GM18907 (cell line): ENCODE results near the gene RPL13A.
"Not testable (repeated sequence)": the region's sequence is repeated elsewhere in the genome, so short reads cannot be mapped to it uniquely, and the experiment has no call there.

Experiments used
- ATAC-seq: cut with Tn5 transposase; IDR thresholded peaks from one replicate; pipeline ENCODE4 v1.9.1; 2021; ENCODE audit warnings: mild to moderate bottlenecking, moderate library complexity; ENCODE audit not compliant: unreplicated experiment

Gene RPL13A

GRCh38 chr19:49455773-49456172 is 31.6 kb upstream of the RPL13A start:
- no peak for ATAC-seq

GRCh38 chr19:49456326-49456725 is 31.1 kb upstream of the RPL13A start:
- no peak for ATAC-seq

GRCh38 chr19:49458567-49458903 is 28.9 kb upstream of the RPL13A start:
- no peak for ATAC-seq

GRCh38 chr19:49459388-49459787 is 28.0 kb upstream of the RPL13A start:
- ATAC-seq: no peak

- ATAC-seq: not testable (repeated sequence)
Measured at GRCh38 chr19:49461130-49461529, 26.3 kb upstream of the RPL13A start.

- ATAC-seq: no peak
Measured at GRCh38 chr19:49461656-49462055, 25.8 kb upstream of the RPL13A start.

GRCh38 chr19:49462492-49462891 is 24.9 kb upstream of the RPL13A start:
- no peak for ATAC-seq

- no peak for ATAC-seq
Measured at GRCh38 chr19:49463960-49464740, 23.3 kb upstream of the RPL13A start.

GRCh38 chr19:49465371-49465770 is 22.0 kb upstream of the RPL13A start:
- no peak for ATAC-seq

- no peak for ATAC-seq
Measured at GRCh38 chr19:49468199-49468598, 19.2 kb upstream of the RPL13A start.

- ATAC-seq: peak; percentile 53
Measured at GRCh38 chr19:49468746-49469447, 18.5 kb upstream of the RPL13A start.

GRCh38 chr19:49469828-49470614 is 17.4 kb upstream of the RPL13A start:
- peak; percentile 48 for ATAC-seq

- ATAC-seq: no peak
Measured at GRCh38 chr19:49470615-49470978, 16.8 kb upstream of the RPL13A start.

GRCh38 chr19:49472936-49473335 is 14.5 kb upstream of the RPL13A start:
- ATAC-seq: no peak

GRCh38 chr19:49473501-49473867 is 13.9 kb upstream of the RPL13A start:
- not testable (repeated sequence) for ATAC-seq

GRCh38 chr19:49473868-49474541 is 13.4 kb upstream of the RPL13A start, which contains the start of gene FLT3LG:
Gene FLT3LG (plus strand): TSS chr19:49474215. CDS start chr19:49474640, 425 bp downstream.
- peak; percentile 49 for ATAC-seq

- ATAC-seq: no peak
Measured at GRCh38 chr19:49474542-49474924, 12.9 kb upstream of the RPL13A start.

GRCh38 chr19:49475191-49475917 is 12.1 kb upstream of the RPL13A start:
- ATAC-seq: no peak

GRCh38 chr19:49475995-49476880 is 11.2 kb upstream of the RPL13A start:
- no peak for ATAC-seq
